ENCODE results near the gene PRSS22. TPM values are rescaled to one million over a fixed set of nuclear protein-coding genes. Genes with fewer than 3 reads are reported as not detected.

The PRSS22 gene
- total RNA-seq, 1 donor from 2014 or later = not detected

DNA sequence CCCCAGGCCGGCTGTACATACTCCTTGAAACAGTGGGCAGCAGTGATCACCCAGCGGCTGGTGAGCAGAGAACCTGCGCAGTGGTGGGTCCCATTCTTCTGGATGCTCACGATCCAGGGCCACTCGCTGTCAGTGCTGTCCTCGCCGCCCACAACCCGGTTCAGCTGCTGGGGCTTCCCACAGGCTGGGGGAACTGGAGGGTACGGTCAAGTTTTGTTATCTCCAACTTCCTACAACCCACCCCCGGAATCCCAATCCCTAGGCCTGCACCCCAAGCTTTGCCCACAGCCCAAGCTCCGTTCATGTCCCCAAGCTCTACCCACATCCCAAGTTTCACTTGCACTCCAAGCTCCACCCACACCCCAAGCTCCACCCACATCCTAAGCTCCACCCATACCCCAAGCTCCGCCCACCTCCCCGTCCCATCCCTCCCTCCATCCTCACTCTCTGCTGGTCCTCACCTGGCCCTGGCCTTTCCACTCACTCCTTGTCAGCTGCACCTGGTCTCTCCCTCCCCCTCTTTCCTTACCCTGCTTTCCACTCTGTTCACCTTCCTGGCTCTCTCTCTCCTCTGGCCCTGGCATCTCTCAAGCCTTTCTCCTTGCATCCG lies 1.8 kb downstream of the PRSS22 start:
- intact Hi-C loops (cut with DNase I) = no loop called here
- ATAC-seq (ENCODE audit: poor library complexity) = no peak
- DNase-seq = no peak

- intact Hi-C loops (cut with DNase I) = no loop called here
- no peak for ATAC-seq (ENCODE audit: poor library complexity)
- no peak for DNase-seq
Measured at GRCh38 chr16:2855536-2855935, 2.4 kb downstream of the PRSS22 start.

DNA sequence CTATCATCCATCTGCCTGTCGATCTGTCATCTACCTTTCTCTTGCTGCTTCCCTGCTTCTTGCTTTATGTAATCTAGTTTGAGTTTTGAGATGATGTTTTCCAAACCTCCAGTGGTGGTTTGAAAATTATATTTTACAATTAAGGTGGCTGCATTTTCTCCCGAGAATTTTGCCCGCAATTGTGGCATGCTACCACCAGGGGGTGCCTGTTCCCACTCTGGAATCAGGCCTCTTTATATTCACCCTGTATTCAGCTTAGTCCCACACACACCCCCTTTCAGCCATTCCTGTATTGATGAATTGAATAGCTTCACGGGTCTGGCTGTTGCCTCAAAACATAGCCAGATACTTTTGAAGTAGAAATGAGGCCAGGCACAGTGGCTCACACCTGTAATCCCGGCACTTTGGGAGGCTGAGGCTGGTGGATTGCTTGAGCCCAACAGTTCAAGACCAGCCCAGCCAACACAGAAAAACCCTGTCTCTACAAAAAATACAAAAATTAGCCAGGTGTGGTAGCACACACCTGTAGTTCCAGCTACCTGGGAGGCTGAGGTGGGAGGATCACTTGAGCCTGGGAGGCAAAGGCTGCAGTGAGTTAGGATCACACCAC lies 3.2 kb downstream of the PRSS22 start:
- DNase-seq = no peak
- no peak for ATAC-seq (ENCODE audit: poor library complexity)
- intact Hi-C loops (cut with DNase I) = no loop called here

- no peak for DNase-seq
- intact Hi-C loops (cut with DNase I) = no loop called here
Measured at GRCh38 chr16:2853531-2854073, 4.4 kb downstream of the PRSS22 start.

GRCh38 chr16:2852731-2853507 lies 5.1 kb downstream of the PRSS22 start:
- intact Hi-C loops (cut with DNase I) = no loop called here
- ATAC-seq (ENCODE audit: poor library complexity) (no peak), DNase-seq (no peak)

More at GRCh38 chr16:2853531-2854073, 4.4 kb downstream of the PRSS22 start:
- no peak for ATAC-seq (ENCODE audit: poor library complexity)

- intact Hi-C loops (cut with DNase I) = no loop called here
- ATAC-seq (ENCODE audit: poor library complexity) = no peak
- no peak for DNase-seq
Measured at GRCh38 chr16:2852003-2852730, 5.8 kb downstream of the PRSS22 start.

DNA sequence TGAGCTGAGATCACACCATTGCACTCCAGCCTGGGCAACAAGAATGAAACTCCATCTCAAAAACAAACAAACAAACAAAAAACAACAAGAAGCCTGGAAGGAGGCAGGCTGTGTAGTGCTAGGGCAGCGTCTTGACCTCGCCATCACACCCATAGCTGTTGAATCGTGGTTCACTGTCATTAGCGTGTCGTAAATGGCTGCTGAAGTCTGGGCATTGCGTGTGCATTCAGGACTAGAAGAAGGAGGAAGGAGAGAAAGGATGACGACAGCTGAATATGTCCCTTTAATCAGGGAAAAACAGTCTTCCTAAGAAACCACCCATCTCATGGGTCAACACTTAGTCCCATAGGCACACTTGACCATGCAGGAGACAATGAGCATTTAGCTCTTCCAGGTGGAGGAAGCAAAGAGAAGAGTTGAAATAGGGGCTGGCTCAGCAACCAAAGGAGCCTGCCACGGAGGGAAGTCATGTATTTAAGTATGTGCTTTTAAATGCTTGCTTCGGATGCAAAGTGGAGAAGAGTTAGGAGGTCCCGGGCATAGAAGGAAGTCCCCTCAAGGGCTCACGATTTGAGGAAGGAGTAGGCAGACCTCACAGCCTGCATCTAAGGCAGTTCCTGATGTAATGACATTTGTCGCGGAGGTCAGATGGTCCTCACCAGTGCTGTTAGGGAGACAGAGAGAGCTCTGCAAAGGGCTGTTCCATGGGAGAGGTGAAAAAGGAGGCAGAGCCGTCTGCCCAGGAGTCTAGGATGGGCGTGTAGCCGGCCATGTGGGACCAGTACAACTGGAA lies 8.8 kb downstream of the PRSS22 start:
- intact Hi-C loops (cut with DNase I) = no loop called here
- no peak for DNase-seq

DNA sequence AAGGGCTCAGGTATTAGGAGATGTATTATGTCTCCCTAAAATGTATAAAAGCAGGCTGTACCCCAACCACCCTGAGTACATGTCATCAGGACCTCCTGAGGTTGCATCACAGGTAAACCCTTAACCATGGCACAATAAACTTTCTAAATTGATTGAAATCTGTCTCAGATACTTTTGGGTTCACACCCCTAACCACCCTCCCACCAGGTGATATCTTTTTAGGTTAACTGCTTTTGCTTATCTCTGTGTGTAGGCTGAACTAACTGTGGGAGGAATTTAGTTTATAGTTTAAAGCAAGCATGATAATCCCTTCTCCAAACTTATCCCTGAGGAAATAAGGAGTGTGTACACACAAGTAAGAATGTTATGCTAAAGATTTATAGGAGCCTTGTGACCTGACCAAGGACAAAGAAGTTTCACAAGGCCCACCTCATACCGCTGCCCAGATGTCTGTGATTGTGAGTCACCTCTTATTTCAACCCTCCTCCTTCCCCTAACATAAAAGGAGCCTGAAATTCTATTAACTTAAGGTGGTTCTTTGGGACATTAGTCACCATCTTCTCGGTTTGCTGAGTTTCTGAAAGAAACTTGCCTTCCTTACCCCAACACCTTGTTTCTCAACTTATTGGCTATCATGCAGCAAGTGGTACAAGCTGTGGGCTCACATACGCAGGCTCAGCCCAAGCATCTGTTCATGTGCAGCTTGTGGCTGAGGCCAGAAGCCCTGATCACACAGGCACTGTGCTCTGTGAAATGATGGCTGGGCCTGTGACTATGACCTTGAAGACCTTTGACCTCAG lies 11.3 kb downstream of the PRSS22 start:
- ATAC-seq (ENCODE audit: poor library complexity) = no peak
- intact Hi-C loops (cut with DNase I) = no loop called here
- no peak for DNase-seq

More for the DNA sequence above, 8.8 kb downstream of the PRSS22 start:
- ATAC-seq (ENCODE audit: poor library complexity) = no peak

- no peak for DNase-seq
- no peak for ATAC-seq (ENCODE audit: poor library complexity)
- intact Hi-C loops (cut with DNase I) = no loop called here
Measured at GRCh38 chr16:2845116-2845515, 12.9 kb downstream of the PRSS22 start.

DNA sequence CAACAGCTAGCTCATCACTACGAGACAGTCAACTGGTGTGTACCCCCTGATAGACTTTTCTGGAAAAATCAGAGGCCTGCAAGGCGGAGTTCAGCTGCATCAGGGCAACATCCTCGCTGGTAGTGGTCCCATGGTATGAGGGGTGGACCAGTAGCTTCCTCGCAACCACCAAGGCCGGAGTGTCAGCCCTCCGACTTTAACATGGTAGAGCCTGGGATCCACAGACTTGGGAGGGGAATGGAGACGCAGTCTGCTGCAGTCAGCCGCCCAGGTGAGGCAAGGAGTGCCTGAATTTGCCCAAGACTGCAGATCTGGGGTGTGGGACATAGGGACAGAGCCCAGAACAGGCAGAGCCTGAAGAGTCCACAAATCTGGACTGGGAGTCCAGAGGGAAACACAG lies 14.4 kb downstream of the PRSS22 start:
- ATAC-seq (ENCODE audit: poor library complexity) (no peak), DNase-seq (no peak)
- intact Hi-C loops (cut with DNase I) = no loop called here

DNA sequence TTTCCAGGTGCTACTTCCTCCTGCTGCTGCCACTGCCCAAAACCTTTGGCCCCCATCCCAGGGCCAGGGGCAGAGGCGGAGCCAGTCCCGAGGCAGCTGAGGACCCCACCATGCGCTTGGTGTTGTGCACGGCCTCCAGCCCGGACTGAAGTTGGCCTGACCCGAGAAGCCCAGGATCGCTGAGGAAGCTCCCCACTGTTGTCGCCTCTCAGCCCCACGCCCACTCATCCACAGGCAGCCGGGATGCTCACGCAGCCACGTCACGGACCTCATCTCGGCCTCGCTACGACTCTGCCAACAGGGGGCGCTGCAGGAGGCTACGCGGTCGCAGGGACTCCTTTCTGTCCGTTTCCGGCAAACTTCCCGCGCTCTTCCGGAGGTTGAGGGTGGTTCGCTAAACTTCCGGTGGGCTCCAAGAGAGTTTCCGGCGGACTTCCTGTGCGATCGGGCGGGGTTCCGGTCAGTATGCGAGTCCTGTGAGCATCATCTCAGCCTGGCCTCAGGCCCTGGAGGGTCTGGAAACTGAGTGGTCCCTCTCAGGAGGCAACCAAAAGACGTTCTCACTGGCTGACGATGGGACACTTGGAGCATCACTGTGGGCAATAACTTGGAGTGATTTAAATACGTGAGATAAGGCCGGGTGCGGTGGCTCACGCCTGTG lies 15.5 kb downstream of the PRSS22 start:
- DNase-seq (peak; percentile 59), ATAC-seq (ENCODE audit: poor library complexity) (peak; percentile 11)
- intact Hi-C loops (cut with DNase I) = no loop called here

- ATAC-seq (ENCODE audit: poor library complexity) (no peak), DNase-seq (no peak)
- intact Hi-C loops (cut with DNase I) = no loop called here
Measured at GRCh38 chr16:2841606-2842339, 16.2 kb downstream of the PRSS22 start.

GRCh38 chr16:2840914-2841313 lies 17.1 kb downstream of the PRSS22 start:
- DNase-seq (no peak), ATAC-seq (ENCODE audit: poor library complexity) (no peak)
- intact Hi-C loops (cut with DNase I) = no loop called here

- intact Hi-C loops (cut with DNase I) = no loop called here
Measured at GRCh38 chr16:2839650-2840450, 18.1 kb downstream of the PRSS22 start.

GRCh38 chr16:2838928-2839327 lies 19.0 kb downstream of the PRSS22 start:
- ATAC-seq (ENCODE audit: poor library complexity) = peak; percentile 87
- intact Hi-C loops (cut with DNase I) = no loop called here
- DNase-seq = peak; percentile 71

More at GRCh38 chr16:2839650-2840450, 18.1 kb downstream of the PRSS22 start:
- no peak for DNase-seq
- no peak for ATAC-seq (ENCODE audit: poor library complexity)

All from Right ventricle myocardium superior (tissue), 1 donor.